HEK293 (cell line): ENCODE results near the gene BIVM.

Experiments
- CTCF ChIA-PET: fragments of 350-600 bp; formaldehyde crosslinking; extraction: SDS; loops from one replicate; lab custom pipeline; 2021; ENCODE audit warnings: antibody characterized with exemption; lab: Yijun Ruan, JAX
- POLR2A ChIA-PET: fragments of 300-600 bp; formaldehyde crosslinking; extraction: SDS; loops from one replicate; lab custom pipeline; 2020; ENCODE audit warnings: antibody characterized with exemption, inconsistent platforms; lab: Yijun Ruan, JAX
- H3K27ac ChIP-seq: fragments of 200-500 bp; sonication (Bioruptor generic); 2 replicates; pipeline ENCODE4 v1.5.1; 2014; ENCODE audit warnings: low read depth, low read length, control low read depth, inconsistent platforms; ENCODE audit errors: extremely low read depth
- H3K36me3 ChIP-seq, 2 experiments: fragments of 200-500 bp in 1 of 2; sonication (Bioruptor generic) in 1 of 2; 1 replicate in 1 of 2; 2 replicates in 1 of 2; pipeline ENCODE4 v1.5.1; 2014 to 2017; ENCODE audit warnings: inconsistent platforms in 2 of 2, low read length in 2 of 2; ENCODE audit not compliant: control insufficient read depth in 2 of 2, insufficient read depth in 1 of 2
- H3K4me1 ChIP-seq: fragments of 200-500 bp; sonication (Bioruptor generic); 2 replicates; pipeline ENCODE4 v1.5.1; 2014; ENCODE audit warnings: mild to moderate bottlenecking, low read length, inconsistent platforms; ENCODE audit not compliant: control insufficient read depth, insufficient read depth
- H3K4me3 ChIP-seq: 2 replicates; pipeline ENCODE4 v1.5.1; 2011; ENCODE audit warnings: low read depth, mild to moderate bottlenecking, control low read depth, low read length, moderate library complexity
- H3K9me3 ChIP-seq: fragments of 200-500 bp; sonication (Bioruptor generic); 2 replicates; pipeline ENCODE4 v1.5.1; 2014; ENCODE audit warnings: low read depth, low read length, inconsistent platforms; ENCODE audit not compliant: control insufficient read depth, insufficient read depth
- BCL11A ChIP-seq: fragments of 450-650 bp; formaldehyde crosslinking; IDR thresholded peaks from 2 replicates; pipeline ENCODE4 v1.5.1; 2016; ENCODE audit warnings: low read depth, missing biosample characterization, missing genetic modification characterization
- ELK4 ChIP-seq: IDR thresholded peaks from 2 replicates; pipeline ENCODE4 v1.6.1; 2011; ENCODE audit warnings: mild to moderate bottlenecking, low read depth, low read length, borderline replicate concordance
- FEZF1 ChIP-seq: fragments of 450-650 bp; formaldehyde crosslinking; IDR thresholded peaks from 2 replicates; pipeline ENCODE4 v1.5.1; 2016; ENCODE audit warnings: missing biosample characterization, missing genetic modification characterization
- INSM2 ChIP-seq: fragments of 450-650 bp; formaldehyde crosslinking; IDR thresholded peaks from 2 replicates; pipeline ENCODE4 v1.5.1; 2016; ENCODE audit warnings: missing biosample characterization, missing genetic modification characterization
- KLF1 ChIP-seq: fragments of 450-650 bp; formaldehyde crosslinking; IDR thresholded peaks from 2 replicates; pipeline ENCODE4 v1.5.1; 2016; ENCODE audit warnings: missing biosample characterization, missing genetic modification characterization
- KLF16 ChIP-seq: fragments of 450-650 bp; formaldehyde crosslinking; IDR thresholded peaks from 2 replicates; pipeline ENCODE4 v1.5.1; 2017; ENCODE audit warnings: missing biosample characterization, missing genetic modification characterization
- SP3 ChIP-seq: fragments of 450-650 bp; formaldehyde crosslinking; IDR thresholded peaks from 2 replicates; pipeline ENCODE4 v1.5.1; 2016; ENCODE audit warnings: missing biosample characterization, missing genetic modification characterization
- ZBTB17 ChIP-seq: fragments of 450-650 bp; formaldehyde crosslinking; IDR thresholded peaks from 2 replicates; pipeline ENCODE4 v1.5.1; 2016; ENCODE audit warnings: missing biosample characterization, missing genetic modification characterization
- ZNF140 ChIP-seq: fragments of 450-650 bp; formaldehyde crosslinking; IDR thresholded peaks from 2 replicates; pipeline ENCODE4 v1.5.1; 2016; ENCODE audit warnings: missing biosample characterization, missing genetic modification characterization
- ZNF146 ChIP-seq: fragments of 450-650 bp; formaldehyde crosslinking; IDR thresholded peaks from 2 replicates; pipeline ENCODE4 v1.5.1; 2016; ENCODE audit warnings: missing biosample characterization, missing genetic modification characterization
- ZNF37A ChIP-seq: fragments of 450-650 bp; IDR thresholded peaks from 2 replicates; pipeline ENCODE4 v1.5.1; 2018; ENCODE audit warnings: missing biosample characterization, missing genetic modification characterization
- ZNF426 ChIP-seq: fragments of 450-650 bp; formaldehyde crosslinking; IDR thresholded peaks from 2 replicates; pipeline ENCODE4 v1.5.1; 2017; ENCODE audit warnings: missing biosample characterization, missing genetic modification characterization, mild to moderate bottlenecking, inconsistent platforms, moderate library complexity
- ZNF433 ChIP-seq: fragments of 450-650 bp; formaldehyde crosslinking; IDR thresholded peaks from 2 replicates; pipeline ENCODE4 v1.5.1; 2016; ENCODE audit warnings: missing biosample characterization, missing genetic modification characterization, low read depth
- ZNF48 ChIP-seq: fragments of 450-650 bp; formaldehyde crosslinking; IDR thresholded peaks from 2 replicates; pipeline ENCODE4 v1.5.1; 2016; ENCODE audit warnings: missing biosample characterization, missing genetic modification characterization
- ZNF488 ChIP-seq: fragments of 450-650 bp; formaldehyde crosslinking; IDR thresholded peaks from 2 replicates; pipeline ENCODE4 v1.5.1; 2016; ENCODE audit warnings: missing biosample characterization, missing genetic modification characterization
- ZNF521 ChIP-seq: fragments of 450-650 bp; formaldehyde crosslinking; IDR thresholded peaks from 2 replicates; pipeline ENCODE4 v1.5.1; 2017; ENCODE audit warnings: missing biosample characterization, mild to moderate bottlenecking, missing genetic modification characterization
- ZNF645 ChIP-seq: fragments of 450-650 bp; formaldehyde crosslinking; IDR thresholded peaks from 2 replicates; pipeline ENCODE4; 2016; ENCODE audit warnings: missing biosample characterization, missing genetic modification characterization
- ZNF658 ChIP-seq: fragments of 450-650 bp; formaldehyde crosslinking; IDR thresholded peaks from 2 replicates; pipeline ENCODE4; 2016; ENCODE audit warnings: missing biosample characterization, missing genetic modification characterization
- ZNF664 ChIP-seq: fragments of 450-650 bp; formaldehyde crosslinking; IDR thresholded peaks from 2 replicates; pipeline ENCODE4 v1.5.1; 2016; ENCODE audit warnings: missing biosample characterization, missing genetic modification characterization
- ZNF670 ChIP-seq: fragments of 450-650 bp; formaldehyde crosslinking; IDR thresholded peaks from 2 replicates; pipeline ENCODE4 v1.5.1; 2016; ENCODE audit warnings: missing biosample characterization, missing genetic modification characterization, low read depth
- ZNF692 ChIP-seq: fragments of 450-650 bp; formaldehyde crosslinking; IDR thresholded peaks from 2 replicates; pipeline ENCODE4 v1.5.1; 2016; ENCODE audit warnings: missing biosample characterization, missing genetic modification characterization
- ZNF707 ChIP-seq: fragments of 450-650 bp; formaldehyde crosslinking; IDR thresholded peaks from 2 replicates; pipeline ENCODE4 v1.5.1; 2016; ENCODE audit warnings: missing biosample characterization, missing genetic modification characterization
- ZXDB ChIP-seq: fragments of 450-650 bp; formaldehyde crosslinking; IDR thresholded peaks from 2 replicates; pipeline ENCODE4 v1.5.1; 2016; ENCODE audit warnings: missing biosample characterization, missing genetic modification characterization

The BIVM gene

GRCh38 chr13:102830646-102831045, 31.7 kb downstream of the BIVM start (continued):
- no peak for TF ChIP-seq ELK4
- TF ChIP-seq ZNF707 (tag by site-specific recombination): no peak
- TF ChIP-seq ZNF521: no peak
- no peak for TF ChIP-seq ZNF658 (tag by site-specific recombination)
- TF ChIP-seq ZNF433 (tag by site-specific recombination): no peak
- TF ChIP-seq SP3: no peak
- no peak for TF ChIP-seq ZXDB
- TF ChIP-seq, all 188 proteins: peak for 0

GRCh38 chr13:102836471-102836870, 37.6 kb downstream of the BIVM start:
- no peaks in the 10 kb centered on the region for H3K4me1 ChIP-seq
- H3K36me3 ChIP-seq: peaks cover 11 to 45% of the 10 kb centered on the region in 2 experiments
- ChIA-PET CTCF (no interaction called here), POLR2A (no interaction called here)
- H3K27ac ChIP-seq: no peak overlapping the region
- no peak for TF ChIP-seq ZNF48 (tag by site-specific recombination)
- no peak for TF ChIP-seq ZBTB17 (tag by site-specific recombination)
- TF ChIP-seq ZNF670 (tag by site-specific recombination): no peak
- no peak overlapping the region for H3K4me3 ChIP-seq
- H3K9me3 ChIP-seq: no peaks in the 10 kb centered on the region

- ChIA-PET POLR2A (no interaction called here), CTCF (no interaction called here)
- no peak overlapping the region for H3K27ac ChIP-seq
- H3K4me1 ChIP-seq: no peaks in the 10 kb centered on the region
- TF ChIP-seq FEZF1 (tag by site-specific recombination) (no peak), BCL11A (tag by site-specific recombination) (no peak), ZNF37A (tag by site-specific recombination) (no peak), ZNF664 (tag by site-specific recombination) (no peak), KLF16 (tag by site-specific recombination) (no peak), ZNF426 (tag by site-specific recombination) (no peak), ZNF692 (tag by site-specific recombination) (no peak), KLF1 (tag by site-specific recombination) (no peak), ZNF146 (no peak), ZNF645 (tag by site-specific recombination) (no peak), ZNF488 (tag by site-specific recombination) (no peak), INSM2 (no peak), ZNF140 (tag by site-specific recombination) (no peak)
- peaks cover 8 to 50% of the 10 kb centered on the region in 2 experiments for H3K36me3 ChIP-seq
- H3K4me3 ChIP-seq: no peak overlapping the region
- H3K9me3 ChIP-seq: no peaks in the 10 kb centered on the region
Measured at GRCh38 chr13:102838273-102838672, 39.4 kb downstream of the BIVM start.
